Panc1 (cell line): ENCODE results near the gene DEFB129.

ENCODE experiments used
- CTCF ChIP-seq: fragments of 450-650 bp; IDR thresholded peaks from 2 replicates; pipeline ENCODE4 v1.5.1; 2017; ENCODE audit warnings: mild to moderate bottlenecking
- SIN3A ChIP-seq: IDR thresholded peaks from 2 replicates; pipeline ENCODE4 v1.6.1; 2012; ENCODE audit warnings: low read depth, mild to moderate bottlenecking, low read length, moderate library complexity, borderline replicate concordance; ENCODE audit not compliant: insufficient read depth

DNA sequence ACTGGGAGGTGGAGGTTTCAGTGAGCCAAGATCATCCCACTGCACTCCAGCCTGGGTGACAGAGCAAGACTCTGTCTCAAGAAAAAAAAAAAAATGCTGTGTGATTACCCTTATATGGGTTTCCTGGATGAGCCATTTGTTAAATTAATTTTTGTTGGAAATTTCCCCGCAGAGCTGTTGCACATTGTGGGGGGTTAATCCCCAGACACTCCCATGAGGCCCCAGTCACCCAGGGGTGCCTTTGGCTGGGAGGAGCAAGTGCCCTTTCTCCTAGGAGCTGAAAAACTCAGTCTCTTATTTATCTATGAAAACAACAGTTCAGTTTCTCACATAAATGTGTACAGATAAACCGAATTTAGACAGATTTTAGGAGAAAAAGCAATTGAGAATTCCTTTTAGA is 25.7 kb downstream of the DEFB129 start:
- no peak for TF ChIP-seq CTCF
- no peak for TF ChIP-seq SIN3A
